HepG2 (cell line): ENCODE data around the gene RER1. TPM values are rescaled to one million over a fixed set of nuclear protein-coding genes. Genes with fewer than 3 reads are reported as not detected.

Experiments used
- ATF4 ChIP-seq, 2 experiments: fragments of 450-650 bp in 1 of 2; sonication (generic) in 1 of 2; formaldehyde crosslinking; IDR thresholded peaks; 2 replicates each; pipeline versions ENCODE4 v1.5.0 to v1.8.0; 2020 to 2022; ENCODE audit warnings: mild to moderate bottlenecking in 1 of 2, missing genetic modification reagents in 1 of 2
- KAT8 ChIP-seq: IDR thresholded peaks from 2 replicates; pipeline ENCODE4 v1.6.1; 2016; ENCODE audit warnings: missing genetic modification reagents, missing compliant biosample characterization
- MAFK ChIP-seq, 2 experiments: IDR thresholded peaks in 1 of 2; conservative IDR thresholded peaks in 1 of 2; 2 replicates each; pipeline ENCODE4 v1.6.1; 2011; ENCODE audit warnings: improper control_type of control experiment in 2 of 2, low read length in 2 of 2
- MAX ChIP-seq: IDR thresholded peaks from 2 replicates; pipeline ENCODE4 v1.6.1; 2012; ENCODE audit warnings: inconsistent platforms
- NFE2L1 ChIP-seq: sonication (generic); formaldehyde crosslinking; IDR thresholded peaks from 2 replicates; pipeline ENCODE4 v1.4.0; 2020; ENCODE audit warnings: missing genetic modification reagents, mild to moderate bottlenecking, borderline replicate concordance
- NFE2L2 ChIP-seq: fragments of 150-350 bp; IDR thresholded peaks from 2 replicates; pipeline ENCODE4 v1.6.1; 2014; ENCODE audit warnings: low read length
- PAWR ChIP-seq: sonication (generic); formaldehyde crosslinking; IDR thresholded peaks from 2 replicates; pipeline ENCODE4 v1.4.0; 2020; ENCODE audit warnings: missing genetic modification reagents, mild to moderate bottlenecking, borderline replicate concordance
- PAX8 ChIP-seq: sonication (generic); formaldehyde crosslinking; IDR thresholded peaks from 2 replicates; pipeline ENCODE4 v1.8.0; 2022; ENCODE audit warnings: mild to moderate bottlenecking, missing genetic modification reagents, borderline replicate concordance
- SNAPC4 ChIP-seq: sonication (generic); formaldehyde crosslinking; IDR thresholded peaks from 2 replicates; pipeline ENCODE4 v1.4.0; 2020; ENCODE audit warnings: mild to moderate bottlenecking, missing genetic modification reagents
- SYNCRIP ChIP-seq: fragments of 200-400 bp; formaldehyde crosslinking; IDR thresholded peaks from 2 replicates; pipeline ENCODE4 v1.6.1; 2018; ENCODE audit warnings: mild to moderate bottlenecking, low read depth, low read length; ENCODE audit not compliant: insufficient read depth
- ZFY ChIP-seq: sonication (generic); formaldehyde crosslinking; IDR thresholded peaks from 2 replicates; pipeline ENCODE4 v1.4.0; 2020; ENCODE audit warnings: missing genetic modification reagents
- ZHX1 ChIP-seq: sonication (generic); formaldehyde crosslinking; IDR thresholded peaks from 2 replicates; pipeline ENCODE4 v1.8.1; 2022; ENCODE audit warnings: low read depth, mild to moderate bottlenecking, missing genetic modification reagents
- polyA plus RNA-seq, 8 experiments: library from polyadenylated mRNA; depleted of rRNA in 3 of 8; stranded (reverse) in 7 of 8; unstranded in 1 of 8; fragments of >200 nt; fragmentation: Illumina TruSeq in 4 of 8; extraction: Trizol in 4 of 8; gene quantifications; 2 replicates each; pipeline versions ENCODE4 v1.2.1 to v1.2.3, GENCODE V29; 2011 to 2016; ENCODE audit warnings: low read depth in 4 of 8, missing spikeins in 1 of 8, mixed read lengths in 1 of 8; ENCODE audit not compliant: insufficient read depth in 1 of 8
- total RNA-seq, 5 experiments: library from RNA; depleted of rRNA; stranded (reverse); fragments of >200 nt; fragmentation: Illumina TruSeq; extraction: Trizol; gene quantifications; 2 replicates each; pipeline ENCODE4 v1.2.3, GENCODE V29; 2016; ENCODE audit warnings: low read depth in 1 of 5
- TF ChIP-seq, protein P1 (sequence below): sonication (generic); formaldehyde crosslinking; IDR thresholded peaks from 2 replicates; pipeline ENCODE4 v1.5.1; 2020; ENCODE audit warnings: missing genetic modification reagents, mild to moderate bottlenecking, borderline replicate concordance
- TF ChIP-seq, protein P2 (sequence below): fragments of 450-650 bp; IDR thresholded peaks from 2 replicates; pipeline ENCODE4 v1.6.1; 2017; ENCODE audit warnings: mild to moderate bottlenecking

Gene RER1
- total and polyA plus RNA-seq, 2 of the 13 experiments (the other 11 are each of a cell fraction or from before 2014, with no cell fraction given), result 128 to 164 TPM

DNA sequence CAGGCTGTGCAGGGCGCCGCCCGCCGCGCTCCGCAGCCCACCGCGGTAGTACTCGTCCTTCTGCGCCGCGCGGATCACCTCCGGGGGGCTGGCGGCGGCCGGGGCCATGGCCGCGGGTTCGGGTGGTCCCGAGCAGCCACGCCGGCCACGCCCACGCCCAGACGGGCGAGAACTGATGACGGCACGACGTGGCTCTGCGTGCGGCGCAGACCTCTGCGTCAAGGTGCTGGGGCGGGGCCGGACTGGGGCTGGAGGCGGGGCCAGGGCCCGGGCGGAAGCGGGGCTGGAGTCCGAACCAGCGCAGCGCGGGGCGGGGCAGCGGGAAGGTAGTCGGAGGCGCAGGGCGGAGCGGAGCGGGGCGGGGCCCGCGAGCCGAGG lies 20.7 kb downstream of the RER1 start, which contains the start of gene PEX10 (continued):
- TF ChIP-seq, protein P1, sequence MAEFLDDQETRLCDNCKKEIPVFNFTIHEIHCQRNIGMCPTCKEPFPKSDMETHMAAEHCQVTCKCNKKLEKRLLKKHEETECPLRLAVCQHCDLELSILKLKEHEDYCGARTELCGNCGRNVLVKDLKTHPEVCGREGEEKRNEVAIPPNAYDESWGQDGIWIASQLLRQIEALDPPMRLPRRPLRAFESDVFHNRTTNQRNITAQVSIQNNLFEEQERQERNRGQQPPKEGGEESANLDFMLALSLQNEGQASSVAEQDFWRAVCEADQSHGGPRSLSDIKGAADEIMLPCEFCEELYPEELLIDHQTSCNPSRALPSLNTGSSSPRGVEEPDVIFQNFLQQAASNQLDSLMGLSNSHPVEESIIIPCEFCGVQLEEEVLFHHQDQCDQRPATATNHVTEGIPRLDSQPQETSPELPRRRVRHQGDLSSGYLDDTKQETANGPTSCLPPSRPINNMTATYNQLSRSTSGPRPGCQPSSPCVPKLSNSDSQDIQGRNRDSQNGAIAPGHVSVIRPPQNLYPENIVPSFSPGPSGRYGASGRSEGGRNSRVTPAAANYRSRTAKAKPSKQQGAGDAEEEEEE, result no peak
- no peak for TF ChIP-seq PAWR (CRISPR knock-in tag)
- no peak for TF ChIP-seq MAFK (conservative IDR thresholded peaks at IDR 0.05 in 1 of 2, IDR thresholded peaks at IDR 0.05 in 1 of 2; ENCODE audit: low read length in 2 of 2)
- TF ChIP-seq ATF4 (CRISPR knock-in tag; IDR thresholded peaks at IDR 0.05), result no peak
- TF ChIP-seq, protein P2, sequence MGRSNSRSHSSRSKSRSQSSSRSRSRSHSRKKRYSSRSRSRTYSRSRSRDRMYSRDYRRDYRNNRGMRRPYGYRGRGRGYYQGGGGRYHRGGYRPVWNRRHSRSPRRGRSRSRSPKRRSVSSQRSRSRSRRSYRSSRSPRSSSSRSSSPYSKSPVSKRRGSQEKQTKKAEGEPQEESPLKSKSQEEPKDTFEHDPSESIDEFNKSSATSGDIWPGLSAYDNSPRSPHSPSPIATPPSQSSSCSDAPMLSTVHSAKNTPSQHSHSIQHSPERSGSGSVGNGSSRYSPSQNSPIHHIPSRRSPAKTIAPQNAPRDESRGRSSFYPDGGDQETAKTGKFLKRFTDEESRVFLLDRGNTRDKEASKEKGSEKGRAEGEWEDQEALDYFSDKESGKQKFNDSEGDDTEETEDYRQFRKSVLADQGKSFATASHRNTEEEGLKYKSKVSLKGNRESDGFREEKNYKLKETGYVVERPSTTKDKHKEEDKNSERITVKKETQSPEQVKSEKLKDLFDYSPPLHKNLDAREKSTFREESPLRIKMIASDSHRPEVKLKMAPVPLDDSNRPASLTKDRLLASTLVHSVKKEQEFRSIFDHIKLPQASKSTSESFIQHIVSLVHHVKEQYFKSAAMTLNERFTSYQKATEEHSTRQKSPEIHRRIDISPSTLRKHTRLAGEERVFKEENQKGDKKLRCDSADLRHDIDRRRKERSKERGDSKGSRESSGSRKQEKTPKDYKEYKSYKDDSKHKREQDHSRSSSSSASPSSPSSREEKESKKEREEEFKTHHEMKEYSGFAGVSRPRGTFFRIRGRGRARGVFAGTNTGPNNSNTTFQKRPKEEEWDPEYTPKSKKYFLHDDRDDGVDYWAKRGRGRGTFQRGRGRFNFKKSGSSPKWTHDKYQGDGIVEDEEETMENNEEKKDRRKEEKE, result no peak
- TF ChIP-seq PAX8 (CRISPR knock-in tag), result 0 out of 2 replicates have a peak, but pooled peaks have one; percentile 3
- TF ChIP-seq SNAPC4 (CRISPR knock-in tag), result no peak
- TF ChIP-seq NFE2L1, result no peak
- TF ChIP-seq SYNCRIP, result no peak
- TF ChIP-seq ZHX1 (CRISPR knock-in tag), result peak; percentile 79; the same call in 1 of the 2 replicates
- TF ChIP-seq NFE2L2, result no peak
- peak; percentile 88 for TF ChIP-seq KAT8
- TF ChIP-seq MAX, result no peak
- peak; percentile 84 for TF ChIP-seq ZFY (CRISPR knock-in tag)
